NCI-H510A treated with DMSO at 0.1 percent for 48 hours (cell line): Measurements from ENCODE around the gene E2F6.

Experiments
- DNase-seq: peaks from one replicate; lab custom pipeline; 2025; lab: John Stamatoyannopoulos, UW

E2F6 gene

GRCh38 chr2:11493282-11493681, 27.3 kb upstream of the E2F6 start:
- no peak for DNase-seq

GRCh38 chr2:11492720-11493119, 26.8 kb upstream of the E2F6 start:
- DNase-seq = no peak

DNA sequence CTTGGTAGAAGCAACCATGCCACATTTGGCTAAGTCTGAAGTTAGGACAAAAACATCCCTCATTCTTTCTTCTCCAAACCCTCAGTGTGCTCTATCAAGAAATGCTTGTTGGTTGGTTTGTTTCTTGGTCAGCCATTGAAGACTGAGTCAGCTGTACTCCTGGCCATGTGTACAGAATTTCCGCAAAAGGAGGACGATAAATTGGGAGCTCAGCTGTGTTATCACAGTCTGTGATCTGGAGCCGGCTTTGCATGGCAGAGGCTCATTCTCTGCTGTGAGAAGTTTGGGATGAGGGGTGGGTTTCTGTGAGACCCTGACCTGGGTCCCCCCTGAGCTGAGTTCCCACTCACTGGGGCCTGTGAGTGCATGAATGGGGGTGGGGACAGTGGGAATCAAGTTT, 26.3 kb upstream of the E2F6 start:
- DNase-seq = no peak

DNA sequence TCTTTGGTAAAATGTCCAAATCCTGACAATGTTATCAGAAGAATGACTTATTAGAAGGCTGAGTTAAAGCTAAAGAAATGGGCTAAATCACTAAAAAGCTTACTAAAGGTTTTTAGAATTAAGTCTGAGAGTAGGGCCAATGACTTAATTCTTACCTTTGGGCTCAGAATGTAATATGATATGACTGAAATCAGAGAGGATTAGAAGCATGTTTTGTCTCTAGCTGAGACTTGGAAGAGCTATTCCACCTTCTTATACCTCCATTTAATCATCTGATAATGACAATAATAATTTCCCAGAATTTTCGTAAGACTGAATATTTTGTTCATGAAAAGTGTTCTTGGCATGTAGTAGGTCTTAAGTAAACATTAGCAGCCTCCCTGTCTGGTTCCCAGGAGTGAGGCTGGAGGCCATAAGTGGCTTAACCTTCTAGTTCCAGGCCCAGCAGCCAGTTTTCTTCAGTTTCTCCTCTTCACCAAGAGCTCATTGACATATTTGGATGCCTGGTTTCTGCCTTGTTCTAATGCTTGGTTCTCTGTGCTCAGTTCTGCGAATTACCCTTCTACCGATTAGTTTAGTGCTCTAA, 25.5 kb upstream of the E2F6 start:
- peak; percentile 17 for DNase-seq

GRCh38 chr2:11490194-11490593, 24.2 kb upstream of the E2F6 start:
- DNase-seq = no peak

GRCh38 chr2:11488809-11489208, 22.8 kb upstream of the E2F6 start:
- DNase-seq = no peak

- DNase-seq = peak; percentile 25
Observed at GRCh38 chr2:11483806-11484617, 18.1 kb upstream of the E2F6 start.

- no peak for DNase-seq
Observed at GRCh38 chr2:11482473-11483035, 16.6 kb upstream of the E2F6 start.

DNA sequence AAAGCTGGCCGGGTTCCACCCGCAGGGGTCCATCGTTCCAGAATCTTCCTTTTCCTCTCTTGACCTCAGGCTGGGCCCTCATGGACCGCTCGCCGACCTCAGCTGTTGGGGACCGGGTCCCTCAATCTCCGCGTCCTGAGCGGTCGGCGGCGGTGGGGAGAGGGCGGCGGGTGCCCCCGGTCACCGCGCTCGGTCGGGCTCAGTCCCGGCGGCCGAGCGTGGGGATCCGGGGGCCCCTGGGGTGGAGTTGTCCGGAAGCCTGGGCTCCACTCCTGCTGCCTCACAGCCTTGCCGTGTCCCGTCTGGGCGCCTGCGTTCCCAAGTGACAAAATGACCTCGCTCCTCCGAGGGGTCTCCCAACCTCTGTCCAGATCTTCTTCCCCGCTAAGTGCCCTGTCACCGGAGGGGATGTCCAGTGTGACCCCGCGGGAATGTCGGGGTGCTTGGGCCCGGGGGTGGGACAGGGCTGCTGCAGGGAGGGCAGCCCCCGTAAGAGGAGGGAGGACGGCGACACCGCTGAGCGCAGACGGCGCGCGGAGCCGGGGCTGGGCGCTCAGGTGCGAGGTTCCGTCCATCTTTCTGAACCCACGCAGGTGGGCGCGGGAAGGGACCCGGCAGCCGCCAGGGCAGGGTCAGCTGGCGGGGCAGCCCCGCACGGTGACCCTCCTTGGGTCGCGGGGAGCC, 16.0 kb upstream of the E2F6 start:
- DNase-seq = no peak

DNA sequence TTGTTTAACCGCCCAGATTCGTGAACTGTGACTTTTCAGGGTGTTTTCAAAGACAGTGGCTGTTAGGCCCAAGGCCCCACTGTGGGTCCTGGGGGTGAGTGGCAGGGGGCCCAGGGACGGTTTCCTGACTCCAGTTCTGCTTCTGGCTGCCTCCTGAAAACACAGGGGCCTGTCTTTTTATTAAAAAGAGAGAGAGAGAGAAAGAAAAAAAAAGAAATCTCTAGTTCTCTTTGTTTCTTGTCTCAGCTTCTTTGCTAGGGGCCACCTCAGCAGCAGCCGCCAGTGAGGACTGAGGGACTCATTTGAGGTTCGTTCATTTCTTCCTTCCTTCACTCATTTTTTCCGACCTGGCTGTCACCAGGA, 15.4 kb upstream of the E2F6 start:
- DNase-seq = no peak

- DNase-seq = no peak
Observed at GRCh38 chr2:11480859-11481258, 14.9 kb upstream of the E2F6 start.

DNA sequence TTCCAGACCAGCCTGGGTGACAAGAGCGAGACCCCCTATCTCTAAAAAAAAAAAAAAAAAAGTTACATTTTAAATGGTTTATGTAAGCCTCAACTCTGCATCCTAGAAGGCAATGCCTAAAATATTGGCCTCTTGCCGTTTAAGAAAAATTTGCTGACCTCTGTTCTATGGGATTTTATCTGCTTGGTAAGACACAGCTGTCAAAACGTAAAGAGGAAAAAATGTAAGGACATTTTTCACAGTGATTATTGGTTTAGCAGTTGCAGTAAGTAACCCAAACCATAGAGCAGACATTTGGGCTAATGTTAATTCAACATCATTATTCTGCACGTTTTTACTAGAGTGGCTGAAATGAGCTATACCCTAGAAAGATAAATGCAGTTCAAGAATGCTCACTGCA, 14.4 kb upstream of the E2F6 start:
- DNase-seq = no peak

DNA sequence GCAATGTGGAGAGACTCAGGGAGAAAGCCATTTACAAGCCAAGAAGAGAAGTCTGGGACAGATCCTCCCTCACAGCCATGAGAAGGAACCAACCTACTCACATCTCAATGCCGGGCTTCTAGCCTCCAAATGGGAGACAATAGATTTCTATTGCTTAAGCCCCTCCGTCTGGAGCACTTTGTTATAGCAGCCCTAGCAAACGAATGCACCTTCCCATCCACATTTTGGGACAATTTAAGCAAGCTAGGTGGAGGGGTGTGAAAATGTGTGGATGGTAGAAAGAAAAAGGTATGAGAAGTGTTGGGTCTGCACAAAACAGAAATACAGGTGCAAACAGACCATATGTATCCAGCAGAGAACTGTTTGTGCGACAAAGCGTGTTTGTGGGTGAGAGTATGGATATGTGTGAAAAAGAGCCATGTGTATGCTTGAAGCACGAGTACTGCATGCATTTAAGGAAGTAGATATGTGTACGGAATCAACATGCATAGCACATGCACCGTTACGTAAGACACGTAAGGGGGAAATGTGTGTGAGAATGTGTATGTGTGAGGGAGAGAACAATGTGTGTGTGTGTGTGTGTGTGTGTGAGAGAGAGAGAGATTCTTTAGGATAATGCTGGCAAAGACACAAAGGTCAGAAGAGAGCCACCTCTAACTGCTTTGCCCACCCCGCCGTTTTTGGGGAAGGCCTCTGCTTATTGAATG, 13.1 kb upstream of the E2F6 start:
- no peak for DNase-seq

DNA sequence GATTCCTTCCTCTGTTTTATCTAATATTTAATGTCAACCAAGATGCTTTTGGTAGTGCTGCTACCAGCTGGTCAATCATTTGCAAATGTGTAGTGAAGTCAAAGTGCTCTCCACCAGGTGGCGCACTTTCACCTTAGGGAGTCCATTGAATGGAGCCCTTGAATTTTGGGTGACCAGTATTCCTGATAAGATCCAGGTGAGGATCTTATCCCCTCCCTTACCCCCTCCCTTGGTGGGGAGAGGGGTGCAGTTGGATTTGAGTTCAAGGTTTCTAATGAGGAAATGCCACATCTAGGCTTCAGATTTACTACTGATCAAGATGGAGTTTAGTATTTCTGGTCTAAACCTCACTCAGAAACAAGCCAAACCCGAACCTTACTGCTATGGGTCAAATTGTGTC, 12.0 kb upstream of the E2F6 start:
- peak; percentile 86 for DNase-seq

DNA sequence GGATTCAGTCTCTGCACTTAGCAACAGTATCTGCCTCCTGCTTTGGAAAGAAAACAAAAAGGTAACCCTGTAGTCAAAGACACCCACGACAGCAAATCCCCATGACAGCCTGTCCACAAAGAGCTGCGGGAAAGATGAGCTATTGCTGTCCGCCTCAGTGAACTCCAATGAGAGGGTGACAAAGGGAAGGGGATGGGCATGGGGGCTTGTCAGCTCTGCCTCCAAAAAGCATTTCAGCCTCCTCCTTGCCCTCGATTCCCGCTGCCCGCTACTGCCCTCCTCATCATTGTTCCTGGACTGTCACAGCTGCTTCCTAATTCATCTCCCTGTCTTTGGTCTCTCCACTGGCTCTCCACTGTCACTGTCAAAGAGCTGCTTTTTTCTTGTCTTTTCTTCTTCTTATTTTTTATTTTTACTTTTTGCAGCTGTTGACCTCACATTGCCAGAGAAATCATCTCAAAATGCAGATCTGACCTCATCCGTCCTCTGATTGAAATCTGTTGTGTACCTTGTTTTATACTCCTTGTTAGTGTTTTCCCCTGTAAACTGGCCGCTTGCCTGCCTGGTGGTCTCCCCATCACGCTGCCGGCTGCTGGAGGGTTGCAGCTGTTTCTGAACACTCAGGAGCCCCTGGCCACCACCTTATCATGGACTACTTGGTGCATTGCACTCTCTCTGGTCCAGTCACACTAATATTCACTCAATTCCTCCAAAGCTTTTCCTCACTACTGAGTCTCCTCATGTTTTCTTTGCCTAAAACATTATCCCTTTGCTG, 7.9 kb upstream of the E2F6 start:
- DNase-seq = no peak

GRCh38 chr2:11467749-11468148, 1.8 kb upstream of the E2F6 start:
- no peak for DNase-seq

DNA sequence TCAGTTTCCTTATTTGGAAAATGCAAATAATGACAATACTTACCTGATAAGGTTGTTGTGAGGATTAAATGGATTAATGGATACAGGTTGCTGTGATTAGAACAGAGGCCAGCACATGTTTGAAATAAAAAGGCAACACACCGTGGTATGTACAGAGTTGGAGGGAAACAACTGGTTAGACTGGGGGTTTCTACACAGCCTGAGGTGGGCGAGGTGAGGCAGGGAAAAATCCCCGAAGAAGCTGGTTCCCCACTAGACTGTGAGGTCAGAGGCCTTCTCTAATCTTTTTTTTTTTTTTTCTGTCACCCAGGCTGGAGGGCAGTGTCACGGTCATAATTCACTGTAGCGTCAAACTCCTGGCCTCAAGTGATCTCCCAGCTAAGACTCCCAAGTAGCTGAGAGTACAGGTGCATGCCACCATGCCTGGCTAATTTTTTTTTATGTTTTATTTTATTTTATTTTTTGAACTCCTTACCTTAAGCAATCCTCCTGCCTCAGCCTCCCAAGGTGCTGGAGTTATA, 1.2 kb upstream of the E2F6 start:
- DNase-seq = no peak

DNA sequence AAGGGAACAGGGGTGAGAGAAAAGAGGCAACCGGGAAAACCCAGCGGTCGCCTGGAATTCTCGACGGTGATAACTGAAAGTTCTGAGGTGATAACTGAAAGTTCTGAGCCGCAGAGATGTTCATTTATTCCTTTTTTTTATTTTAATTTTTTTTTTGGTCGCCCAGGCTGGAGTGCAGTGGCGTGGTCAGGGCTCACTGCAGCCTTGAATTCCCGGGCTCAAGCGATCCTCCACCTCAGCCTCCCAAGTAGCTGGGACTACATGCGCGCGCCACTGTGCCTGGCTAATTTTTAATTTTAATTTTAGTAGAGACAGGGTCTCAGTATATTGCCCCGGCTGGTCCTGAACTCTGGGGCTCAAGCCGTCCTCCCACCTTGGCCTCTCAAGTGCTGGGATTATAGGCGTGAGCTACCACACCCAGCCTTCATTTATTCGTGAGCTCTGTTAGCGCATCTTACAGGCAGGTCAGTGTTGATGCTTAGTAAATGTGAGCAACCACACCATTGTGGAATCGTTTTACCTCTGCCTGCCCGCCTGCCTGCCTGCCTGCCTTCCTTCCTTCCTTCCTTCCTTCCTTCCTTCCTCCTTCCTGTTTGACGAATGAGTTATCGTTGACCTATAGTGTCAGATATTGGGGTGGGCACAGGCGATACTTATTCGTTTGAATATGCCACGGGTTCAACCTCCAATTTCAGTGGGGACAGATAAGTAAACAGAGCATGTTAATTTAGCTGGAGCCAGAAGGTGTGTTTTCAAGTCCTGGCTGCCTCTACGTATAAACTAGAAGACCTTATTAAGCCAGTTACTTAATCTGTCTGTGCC, 557 bp upstream of the E2F6 start:
- peak; percentile 61 for DNase-seq

DNA sequence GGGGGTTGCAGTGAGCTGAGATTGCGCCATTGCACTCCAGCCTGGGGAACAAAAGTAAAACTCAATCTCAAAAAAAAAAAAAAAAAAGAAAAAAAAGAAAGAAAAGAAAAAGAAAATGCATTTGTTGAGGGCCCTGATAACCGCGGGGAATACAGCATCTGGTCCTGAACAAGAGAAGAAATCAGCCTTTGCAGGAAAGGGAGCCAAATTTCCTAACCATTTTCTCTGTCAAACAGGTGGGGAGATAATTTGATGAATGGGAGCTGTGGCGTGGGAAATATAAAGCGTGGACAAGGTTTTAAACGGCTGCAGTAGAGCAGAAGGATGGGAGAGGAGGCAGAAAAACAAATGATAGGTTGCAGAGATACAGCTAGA, 864 bp downstream of the E2F6 start:
- DNase-seq = no peak

DNA sequence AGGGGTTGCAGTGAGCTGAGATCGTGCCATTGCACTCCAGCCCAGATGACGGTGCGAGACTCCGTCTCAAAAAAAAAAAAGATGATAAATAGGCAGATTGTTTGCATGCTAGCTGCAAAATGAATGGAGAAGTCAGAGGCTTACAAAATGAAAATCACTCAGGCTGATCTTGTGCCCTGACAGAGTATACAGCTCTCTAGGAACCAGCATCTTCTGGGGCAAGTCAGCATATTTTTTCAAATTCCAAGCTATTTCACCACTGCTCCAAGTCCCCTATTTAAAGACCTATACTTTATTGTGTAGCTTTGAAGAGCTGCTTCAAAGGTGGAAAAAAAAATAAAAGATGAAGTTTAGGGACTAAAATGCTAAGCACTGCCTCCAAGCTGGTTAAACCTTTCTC, 6.1 kb downstream of the E2F6 start:
- no peak for DNase-seq

- no peak for DNase-seq
Observed at GRCh38 chr2:11458753-11459152, 7.2 kb downstream of the E2F6 start.
